T1000 (cell line): ENCODE measurements around the gene CD160.
"Not testable (repeated sequence)": the region's sequence is repeated elsewhere in the genome, so short reads cannot be mapped to it uniquely, and the experiment has no call there.

Experiments
- DNase-seq: peaks from one replicate; lab custom pipeline; 2025; ENCODE audit warnings: mixed read lengths; lab: John Stamatoyannopoulos, UW

The CD160 gene

DNA sequence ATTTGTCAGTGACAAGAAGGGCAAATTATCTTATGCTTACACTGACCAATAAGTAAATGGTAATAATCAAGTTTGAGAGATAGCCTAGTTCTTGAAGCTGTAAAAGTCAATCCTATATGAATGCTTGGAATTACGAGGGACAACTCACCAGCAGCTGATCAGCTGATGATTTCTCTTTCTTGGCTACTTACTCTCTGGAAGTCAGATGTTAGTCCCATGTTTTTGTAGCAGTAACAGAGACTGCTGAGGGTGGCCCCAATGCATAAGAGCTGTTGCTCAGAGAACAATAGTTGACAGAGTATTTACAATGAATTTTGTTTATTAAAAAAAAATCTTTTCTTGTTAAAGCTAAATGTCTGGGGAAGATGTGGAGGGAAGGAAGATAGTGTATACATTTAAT lies 39.3 kb downstream of the CD160 start:
- no peak for DNase-seq

DNA sequence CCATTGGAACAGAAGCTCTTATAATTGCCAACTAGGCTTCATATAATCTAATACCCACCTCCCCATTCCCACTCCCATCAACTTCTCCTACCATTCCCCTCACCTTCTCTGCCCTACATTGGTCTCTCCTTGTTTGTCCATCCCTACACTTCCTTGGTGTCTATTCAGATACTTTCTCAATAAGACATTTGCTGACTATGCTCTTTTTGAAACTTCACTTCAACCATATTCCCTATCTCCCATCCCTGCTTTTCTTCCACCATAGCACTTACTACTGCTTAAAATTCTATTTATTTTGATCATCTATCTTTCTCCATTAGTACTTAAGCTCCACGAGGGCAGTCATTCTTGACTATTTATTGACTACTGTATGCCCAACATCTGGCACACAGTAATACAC lies 40.4 kb downstream of the CD160 start:
- DNase-seq, result no peak

DNA sequence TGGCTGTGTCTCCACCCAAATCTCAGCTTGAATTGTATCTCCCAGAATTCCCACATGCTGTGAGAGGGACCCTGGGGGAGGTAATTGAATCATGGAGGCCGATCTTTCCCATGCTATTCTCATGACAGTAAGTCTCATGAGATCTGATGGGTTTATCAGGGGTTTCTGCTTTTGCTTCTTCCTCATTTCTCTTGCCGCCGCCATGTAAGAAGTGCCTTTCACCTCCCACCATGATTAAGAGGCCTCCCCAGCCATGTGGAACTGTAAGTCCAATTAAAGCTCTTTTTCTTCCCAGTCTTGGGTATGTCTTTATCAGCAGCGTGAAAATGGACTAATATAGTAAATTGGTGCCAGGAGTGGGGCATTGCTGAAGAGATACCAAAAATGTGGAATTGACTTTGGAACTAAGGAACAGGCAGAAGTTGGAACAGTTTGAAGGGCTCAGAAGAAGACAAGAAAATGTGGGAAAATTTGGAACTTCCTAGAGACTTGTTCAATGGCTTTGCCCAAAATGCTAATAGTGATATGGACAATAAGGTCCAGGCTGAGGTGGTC lies 41.2 kb downstream of the CD160 start:
- DNase-seq, result not testable (repeated sequence)

DNA sequence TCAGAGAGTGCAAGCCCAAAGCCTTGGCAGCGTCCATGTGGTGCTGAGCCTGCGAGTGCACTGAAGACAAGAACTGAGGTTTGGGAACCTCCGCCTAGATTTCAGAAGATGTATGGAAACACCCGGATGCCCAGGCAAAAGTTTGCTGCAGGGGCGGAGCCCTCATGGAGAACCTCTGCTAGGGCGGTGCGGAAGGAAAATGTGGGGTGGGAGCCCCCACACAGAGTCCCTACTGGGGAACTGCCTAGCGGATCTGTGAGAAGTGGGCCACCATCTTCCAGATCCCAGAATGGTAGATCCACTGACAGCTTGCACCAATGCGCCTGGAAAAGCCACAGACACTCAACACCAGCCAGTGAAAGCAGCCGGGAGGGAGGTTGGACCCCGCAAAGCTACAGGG lies 42.2 kb downstream of the CD160 start:
- DNase-seq, result not testable (repeated sequence)

DNA sequence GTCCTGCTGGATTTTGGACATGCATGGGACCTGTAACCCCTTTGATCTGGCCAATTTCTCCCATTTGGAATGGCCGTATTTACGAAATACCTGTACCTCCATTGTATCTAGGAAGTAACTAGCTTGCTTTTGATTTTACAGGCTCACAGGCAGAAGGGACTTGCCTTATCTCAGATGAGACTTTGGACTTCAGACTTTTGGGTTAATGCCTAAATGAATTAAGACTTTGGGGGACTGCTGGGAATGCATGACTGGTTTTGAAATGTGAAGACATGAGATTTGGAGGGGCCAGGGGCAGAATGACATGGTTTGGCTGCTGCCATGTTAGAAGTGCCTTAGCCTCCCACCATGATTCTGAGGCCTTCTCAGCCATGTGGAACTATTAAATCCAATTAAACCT lies 42.7 kb downstream of the CD160 start:
- not testable (repeated sequence) for DNase-seq

DNA sequence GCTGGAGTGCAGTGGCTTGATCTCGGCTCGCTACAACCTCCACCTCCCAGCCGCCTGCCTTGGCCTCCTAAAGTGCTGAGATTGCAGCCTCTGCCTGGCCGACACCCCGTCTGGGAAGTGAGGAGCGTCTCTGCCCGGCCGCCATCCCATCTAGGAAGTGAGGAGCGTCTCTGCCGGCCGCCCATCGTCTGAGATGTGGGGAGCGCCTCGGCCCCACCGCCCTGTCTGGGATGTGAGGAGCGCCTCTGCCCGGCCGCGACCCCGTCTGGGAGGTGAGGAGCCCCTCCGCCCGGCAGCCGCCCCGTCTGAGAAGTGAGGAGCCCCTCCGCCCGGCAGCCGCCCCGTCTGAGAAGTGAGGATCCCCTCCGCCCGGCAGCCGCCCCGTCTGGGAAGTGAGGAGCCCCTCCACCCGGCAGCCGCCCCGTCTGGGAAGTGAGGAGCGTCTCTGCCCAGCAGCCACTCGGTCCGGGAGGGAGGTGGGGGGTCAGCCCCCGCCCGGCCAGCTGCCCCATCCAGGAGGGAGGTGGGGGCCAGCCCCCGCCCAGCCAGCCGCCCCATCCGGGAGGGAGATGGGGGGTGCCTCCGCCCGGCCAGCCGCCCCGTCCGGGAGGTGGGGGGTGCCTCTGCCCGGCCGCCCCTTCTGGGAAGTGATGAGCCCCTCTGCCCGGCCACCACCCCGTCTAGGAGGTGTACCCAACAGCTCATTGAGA lies 45.1 kb downstream of the CD160 start:
- not testable (repeated sequence) for DNase-seq

DNA sequence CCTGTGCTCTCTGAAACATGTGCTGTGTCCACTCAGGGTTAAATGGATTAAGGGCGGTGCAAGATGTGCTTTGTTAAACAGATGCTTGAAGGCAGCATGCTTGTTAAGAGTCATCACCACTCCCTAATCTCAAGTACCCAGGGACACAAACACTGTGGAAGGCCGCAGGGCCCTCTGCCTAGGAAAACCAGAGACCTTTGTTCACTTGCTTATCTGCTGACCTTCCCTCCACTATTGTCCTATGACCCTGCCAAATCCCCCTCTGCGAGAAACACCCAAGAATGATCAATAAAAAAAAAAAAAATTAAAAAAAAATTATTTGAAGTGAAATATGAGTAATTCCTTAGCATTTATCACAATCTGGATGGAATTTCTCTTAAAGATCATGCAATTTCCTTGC lies 45.8 kb downstream of the CD160 start:
- DNase-seq, result not testable (repeated sequence)

DNA sequence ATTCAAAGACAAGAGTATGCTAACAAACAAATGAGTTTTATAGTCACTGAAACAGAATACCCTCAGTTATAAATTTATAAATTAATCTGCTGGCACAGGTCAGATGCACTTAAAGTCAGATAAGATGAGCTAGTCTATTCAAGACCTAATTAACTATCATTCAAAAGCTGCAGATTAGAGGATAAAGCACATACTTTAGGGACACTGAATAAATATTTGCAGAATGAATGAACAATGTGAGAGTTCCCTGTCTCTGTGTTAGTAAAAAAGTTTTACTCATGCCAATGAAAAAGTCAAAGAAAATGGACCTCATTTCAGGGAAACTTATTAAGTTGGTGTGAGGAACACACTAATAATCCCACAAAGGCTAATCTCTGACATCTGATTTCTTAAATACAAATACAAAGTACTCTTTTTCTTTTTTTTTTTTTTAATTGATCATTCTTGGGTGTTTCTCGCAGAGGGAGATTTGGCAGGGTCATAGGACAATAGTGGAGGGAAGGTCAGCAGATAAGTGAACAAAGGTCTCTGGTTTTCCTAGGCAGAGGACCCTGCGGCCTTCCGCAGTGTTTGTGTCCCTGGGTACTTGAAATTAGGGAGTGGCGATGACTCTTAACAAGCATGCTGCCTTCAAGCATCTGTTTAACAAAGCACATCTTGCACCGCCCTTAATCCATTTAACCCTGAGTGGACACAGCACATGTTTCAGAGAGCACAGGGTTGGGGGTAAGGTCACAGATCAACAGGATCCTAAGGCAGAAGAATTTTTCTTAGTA lies 46.5 kb downstream of the CD160 start:
- not testable (repeated sequence) for DNase-seq

DNA sequence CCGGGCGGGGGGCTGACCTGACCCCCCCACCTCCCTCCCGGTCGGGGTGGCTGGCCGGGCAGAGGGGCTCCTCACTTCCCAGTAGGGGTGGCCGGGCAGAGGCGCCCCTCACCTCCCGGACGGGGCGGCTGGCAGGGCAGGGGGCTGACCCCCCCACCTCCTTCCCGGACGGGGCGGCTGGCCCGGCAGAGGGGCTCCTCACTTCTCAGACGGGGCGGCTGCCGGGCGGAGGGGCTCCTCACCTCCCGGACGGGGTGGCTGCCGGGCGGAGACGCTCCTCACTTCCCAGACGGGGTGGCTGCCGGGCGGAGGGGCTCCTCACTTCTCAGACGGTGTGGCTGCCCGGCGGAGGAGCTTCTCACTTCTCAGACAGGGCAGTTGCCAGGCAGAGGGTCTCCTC lies 47.6 kb downstream of the CD160 start:
- DNase-seq, result not testable (repeated sequence)

DNA sequence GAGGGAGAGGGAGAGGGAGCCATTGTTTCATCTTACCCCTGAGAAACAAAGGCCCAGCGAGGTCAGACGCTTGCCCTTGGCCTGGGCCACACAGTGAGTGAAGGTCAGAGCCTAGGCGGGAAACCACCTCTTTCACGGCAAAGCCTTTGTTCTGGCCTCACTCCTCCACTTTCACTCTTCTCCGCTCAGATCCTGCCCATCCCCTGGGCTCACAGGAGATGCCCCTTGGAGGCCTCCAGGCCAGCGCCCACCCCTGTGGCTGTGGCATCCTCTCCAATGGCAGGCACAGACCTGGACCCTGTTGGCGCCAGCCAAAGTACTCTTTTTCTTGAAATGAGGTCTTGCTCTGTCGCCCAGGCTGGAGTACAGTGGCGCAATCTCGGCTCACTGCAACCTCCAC lies 48.7 kb downstream of the CD160 start:
- not testable (repeated sequence) for DNase-seq

DNA sequence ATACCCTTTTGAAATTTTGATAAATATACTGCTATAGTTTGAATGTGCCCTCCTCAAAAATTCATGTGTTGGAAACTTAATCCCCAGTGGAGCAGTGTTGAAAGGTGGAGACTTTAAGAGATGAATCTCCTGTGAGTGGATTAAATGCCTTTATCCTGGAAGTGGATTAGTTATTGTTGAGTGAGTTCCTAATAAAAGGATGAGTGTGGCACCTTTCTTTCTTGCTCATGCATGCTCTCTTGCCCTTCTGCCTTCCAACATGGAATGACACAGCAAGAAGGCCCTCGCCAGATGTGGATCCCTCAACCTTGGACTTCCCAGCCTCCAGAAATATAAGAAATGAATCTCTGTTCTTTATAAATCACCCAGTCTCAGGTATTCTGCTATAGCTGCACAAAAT lies 51.8 kb downstream of the CD160 start:
- no peak for DNase-seq

DNA sequence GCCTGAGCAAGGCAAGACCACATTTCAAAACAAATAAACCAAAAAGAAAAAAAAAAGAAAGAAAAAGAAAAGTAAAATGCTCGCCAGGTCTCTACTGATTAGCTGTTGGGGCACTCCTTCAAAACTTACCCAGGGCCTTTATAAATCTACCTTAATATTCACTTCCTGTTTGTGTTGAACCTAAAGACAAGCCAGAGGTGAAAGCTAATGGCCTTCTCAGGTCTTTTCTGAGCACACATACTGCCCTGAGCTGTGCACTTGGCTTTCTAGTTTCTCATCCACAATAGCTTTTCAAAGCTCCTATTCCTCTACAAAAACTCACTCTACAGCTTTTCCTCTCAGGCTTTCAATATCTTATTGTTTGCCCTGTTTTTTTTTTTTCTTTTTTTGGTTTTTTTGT lies 54.1 kb downstream of the CD160 start:
- no peak for DNase-seq

DNA sequence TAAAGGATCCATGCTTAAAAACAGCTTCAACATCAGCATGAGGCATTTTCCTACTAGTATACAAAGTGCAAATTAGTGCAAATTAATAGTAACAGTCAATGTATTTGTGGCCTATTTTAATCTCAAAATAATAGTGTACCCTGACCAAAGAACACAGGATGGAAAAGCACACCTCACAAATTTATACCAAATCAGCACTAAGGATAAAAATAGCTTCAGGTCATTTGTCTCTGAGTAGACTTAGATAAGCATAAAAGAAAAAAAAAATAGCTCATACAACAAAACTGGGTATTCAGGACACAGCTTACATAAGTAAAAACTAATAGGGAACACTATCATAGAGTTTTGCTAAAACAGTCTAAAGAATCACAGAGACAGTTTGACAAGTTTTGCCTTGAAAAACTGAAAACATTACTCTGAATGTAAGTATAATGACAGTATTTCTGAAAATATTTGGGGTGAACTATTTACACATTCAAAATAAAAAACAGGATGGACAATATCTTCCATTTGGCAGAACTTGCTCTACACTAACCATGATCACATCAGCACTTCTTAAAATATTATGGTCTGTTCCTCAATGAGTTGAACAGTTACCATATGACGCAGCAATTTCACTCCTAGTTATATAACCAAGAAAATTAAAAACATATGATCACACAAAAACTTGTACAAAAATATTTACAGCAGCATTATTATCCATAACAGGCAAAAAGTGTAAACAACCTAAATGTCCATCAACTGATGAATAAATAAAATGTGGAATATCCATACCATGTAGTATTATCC lies 58.3 kb downstream of the CD160 start:
- no peak for DNase-seq

DNA sequence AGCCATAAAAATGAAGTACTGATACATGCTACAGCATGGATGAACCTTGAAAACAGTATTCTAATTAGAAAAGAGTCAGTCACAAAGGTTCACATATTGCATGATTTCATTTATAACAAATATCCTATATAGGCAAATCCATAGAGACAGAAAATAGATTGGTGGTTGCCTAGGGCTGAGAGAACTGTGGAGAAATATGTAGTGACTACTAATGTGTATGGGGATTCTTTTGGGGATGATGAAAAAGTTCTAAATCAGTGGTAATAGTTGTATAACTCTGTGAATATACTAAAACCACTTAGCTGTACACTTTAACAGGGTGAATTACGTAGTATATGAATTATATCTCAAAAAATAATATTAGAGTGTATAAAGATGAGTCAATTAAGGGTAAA lies 58.8 kb downstream of the CD160 start:
- DNase-seq, result no peak

DNA sequence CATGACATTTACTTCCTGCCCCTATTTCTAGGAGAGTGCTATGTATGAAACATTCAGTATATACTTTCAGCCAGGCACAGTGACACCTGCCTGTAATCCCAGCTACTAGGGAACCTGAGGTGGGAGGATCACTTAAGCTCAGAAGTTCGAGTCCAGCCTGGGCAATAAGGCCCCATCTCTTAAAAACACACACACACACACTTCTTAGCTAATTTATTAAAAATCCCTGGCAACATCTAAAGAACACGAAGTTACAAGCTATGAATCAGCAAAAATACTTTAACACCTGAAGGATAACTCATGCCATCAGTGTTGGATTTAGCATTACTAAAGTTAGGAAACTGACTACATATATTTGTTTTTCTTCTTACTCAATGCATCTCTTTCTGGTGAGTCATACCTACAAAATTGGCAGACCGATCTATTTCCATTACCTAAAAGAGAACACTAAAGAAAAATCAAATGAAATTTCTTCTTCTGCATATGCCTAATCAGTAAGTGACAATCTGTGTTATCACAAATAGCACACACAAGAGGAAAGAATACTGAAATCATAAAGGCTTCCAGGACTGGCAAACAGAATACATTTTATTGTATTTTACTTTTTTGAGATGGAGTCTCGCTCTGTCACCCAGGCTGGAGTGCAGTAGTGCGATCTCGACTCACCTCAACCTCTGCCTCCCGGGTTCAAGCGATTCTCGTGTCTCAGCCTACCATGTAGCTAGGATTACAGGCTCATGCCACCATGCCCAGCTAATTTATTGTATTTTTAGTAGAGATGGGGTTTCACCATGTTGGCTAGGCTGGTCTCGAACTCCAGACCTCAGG lies 63.2 kb downstream of the CD160 start:
- no peak for DNase-seq

DNA sequence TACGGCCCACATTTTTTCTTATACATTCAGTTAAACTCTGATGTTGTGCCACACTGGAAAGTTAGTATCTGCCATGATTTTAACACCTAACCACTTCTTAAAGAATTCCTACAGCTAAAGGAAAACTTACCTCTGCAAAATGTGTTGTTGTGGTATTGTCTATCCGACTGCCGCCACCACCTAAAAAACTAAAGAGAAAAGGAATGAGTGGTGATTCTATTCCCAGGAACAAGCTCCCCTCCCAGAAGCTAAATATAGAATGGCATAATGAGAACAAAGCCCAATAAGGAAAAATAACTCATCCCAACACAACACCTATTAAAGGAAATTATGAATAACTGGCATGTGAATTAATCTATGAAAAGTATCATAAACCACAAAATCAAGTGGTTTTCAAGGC lies 65.1 kb downstream of the CD160 start:
- DNase-seq, result no peak

DNA sequence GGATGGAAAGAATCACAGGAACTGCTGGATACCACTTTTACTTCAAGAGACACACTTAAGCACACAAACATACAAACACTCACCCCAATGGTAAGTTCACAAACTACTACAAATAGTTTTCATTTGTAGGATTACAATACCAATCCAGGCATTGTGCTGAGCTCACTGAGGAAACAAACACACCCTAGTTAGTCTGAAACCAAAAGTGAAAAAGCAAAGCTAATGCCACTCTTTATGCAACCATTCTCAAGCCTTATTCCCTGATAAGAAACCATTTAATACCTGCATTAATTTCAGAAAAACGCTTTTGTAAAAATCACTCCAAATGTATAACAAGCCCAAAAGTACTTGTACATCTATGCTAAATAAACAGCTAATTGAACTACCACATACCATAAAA lies 66.2 kb downstream of the CD160 start:
- DNase-seq, result no peak

DNA sequence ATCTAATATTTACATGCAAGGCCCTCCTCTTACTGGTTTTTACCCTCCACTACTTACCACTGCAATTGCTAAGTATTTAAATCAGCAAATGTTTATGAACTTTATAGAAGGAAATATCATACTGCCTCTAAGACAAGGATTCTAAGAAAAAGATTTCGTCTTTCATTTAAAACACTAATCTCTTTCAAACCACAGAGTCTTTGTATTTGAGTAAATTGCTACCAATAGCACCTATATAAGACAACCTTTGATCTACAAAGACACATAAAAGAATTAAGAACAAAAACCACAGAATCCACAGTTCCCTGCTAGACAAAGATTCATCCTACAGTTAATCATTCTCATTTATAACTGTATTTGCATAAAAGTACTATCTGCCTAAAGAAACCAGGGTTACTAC lies 67.0 kb downstream of the CD160 start:
- DNase-seq, result no peak

DNA sequence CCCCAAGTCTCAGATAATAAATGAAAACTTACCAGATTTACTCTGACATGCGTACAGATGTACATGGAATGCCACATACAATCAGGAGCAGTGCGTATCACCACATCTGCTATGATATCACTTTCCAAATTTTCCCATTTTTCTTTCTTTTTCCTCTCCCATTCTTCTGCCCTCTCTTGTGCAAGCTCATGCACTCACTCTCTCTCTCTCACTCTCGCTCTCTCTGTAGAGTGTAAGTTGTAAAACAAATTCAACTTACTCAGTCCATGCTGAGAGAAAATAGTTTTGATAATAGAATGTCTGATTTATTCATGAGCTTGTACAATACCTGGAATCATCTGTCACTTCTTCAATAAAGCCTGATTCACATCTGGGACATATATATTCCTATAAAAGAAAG lies 69.3 kb downstream of the CD160 start:
- no peak for DNase-seq
